NCI-H2081 treated with DMSO at 0.1 percent for 48 hours (cell line): Measurements from ENCODE around the gene ARSB.

Experiments used
- DNase-seq: peaks from one replicate; lab custom pipeline; 2025; lab: John Stamatoyannopoulos, UW

ARSB gene

GRCh38 chr5:78837836-78838235, 147.3 kb downstream of the ARSB start:
- DNase-seq, result no peak

- DNase-seq, result no peak
Measured at GRCh38 chr5:78835176-78835575, 149.9 kb downstream of the ARSB start.

- DNase-seq, result no peak
Measured at GRCh38 chr5:78833284-78833683, 151.8 kb downstream of the ARSB start.

- DNase-seq, result no peak
Measured at GRCh38 chr5:78830528-78831046, 154.5 kb downstream of the ARSB start.

- DNase-seq, result no peak
Measured at GRCh38 chr5:78829811-78830527, 155.1 kb downstream of the ARSB start.

- no peak for DNase-seq
Measured at GRCh38 chr5:78827725-78828124, 157.4 kb downstream of the ARSB start.

GRCh38 chr5:78824831-78825281, 160.3 kb downstream of the ARSB start:
- DNase-seq, result no peak

GRCh38 chr5:78823196-78823595, 161.9 kb downstream of the ARSB start:
- no peak for DNase-seq

GRCh38 chr5:78821536-78822021, 163.5 kb downstream of the ARSB start:
- DNase-seq, result no peak

- no peak for DNase-seq
Measured at GRCh38 chr5:78819707-78820106, 165.4 kb downstream of the ARSB start.

- DNase-seq, result no peak
Measured at GRCh38 chr5:78819166-78819565, 165.9 kb downstream of the ARSB start.

- DNase-seq, result no peak
Measured at GRCh38 chr5:78816143-78816765, 168.9 kb downstream of the ARSB start.

GRCh38 chr5:78813906-78814530, 171.1 kb downstream of the ARSB start:
- DNase-seq, result no peak

- no peak for DNase-seq
Measured at GRCh38 chr5:78813286-78813685, 171.8 kb downstream of the ARSB start.

- DNase-seq, result no peak
Measured at GRCh38 chr5:78811866-78812265, 173.2 kb downstream of the ARSB start.

- no peak for DNase-seq
Measured at GRCh38 chr5:78811121-78811817, 173.8 kb downstream of the ARSB start.

- no peak for DNase-seq
Measured at GRCh38 chr5:78810098-78810920, 174.8 kb downstream of the ARSB start.

- DNase-seq, result no peak
Measured at GRCh38 chr5:78809444-78809843, 175.7 kb downstream of the ARSB start.

- DNase-seq, result no peak
Measured at GRCh38 chr5:78808818-78809217, 176.3 kb downstream of the ARSB start.

- DNase-seq, result no peak
Measured at GRCh38 chr5:78808380-78808779, 176.7 kb downstream of the ARSB start.

- no peak for DNase-seq
Measured at GRCh38 chr5:78806544-78806943, 178.6 kb downstream of the ARSB start.
